RWPE2 (cell line): ENCODE results near the gene PER2.

Source experiments
- ATAC-seq: fragments of 200-7000 bp; cut with Tn5 transposase; 3 replicates; pipeline ENCODE4 v1.9.1; 2021; ENCODE audit warnings: low read depth
- DNase-seq: peaks from one replicate; pipeline ENCODE4 v3.0.0-alpha.2; 2020; ENCODE audit warnings: low spot score
- H3K27ac ChIP-seq: fragments of 450-650 bp; 2 replicates; pipeline ENCODE4 v1.5.1; 2017; ENCODE audit warnings: mild to moderate bottlenecking; ENCODE audit not compliant: poor library complexity, severe bottlenecking
- H3K27me3 ChIP-seq: fragments of 250-450 bp; sonication (Bioruptor Pico); 2 replicates; pipeline ENCODE4 v1.5.1; 2021; ENCODE audit warnings: mild to moderate bottlenecking, moderate library complexity; ENCODE audit not compliant: insufficient read depth, poor library complexity, severe bottlenecking
- H3K36me3 ChIP-seq: fragments of 250-450 bp; sonication (Bioruptor Pico); 2 replicates; pipeline ENCODE4 v1.5.1; 2020; ENCODE audit warnings: low read depth, mild to moderate bottlenecking, moderate library complexity
- H3K4me1 ChIP-seq: fragments of 250-450 bp; sonication (Bioruptor Pico); 2 replicates; pipeline ENCODE4 v1.5.1; 2021; ENCODE audit warnings: mild to moderate bottlenecking, moderate library complexity; ENCODE audit not compliant: insufficient read depth, poor library complexity, severe bottlenecking
- H3K4me3 ChIP-seq: fragments of 250-450 bp; sonication (Bioruptor Pico); 2 replicates; pipeline ENCODE4 v1.5.1; 2021; ENCODE audit warnings: mild to moderate bottlenecking, moderate library complexity; ENCODE audit not compliant: severe bottlenecking
- H3K9me3 ChIP-seq: fragments of 250-450 bp; sonication (Bioruptor Pico); 2 replicates; pipeline ENCODE4 v1.5.1; 2021; ENCODE audit warnings: mild to moderate bottlenecking, moderate library complexity; ENCODE audit not compliant: severe bottlenecking
- TF ChIP-seq, protein P1 (sequence below): fragments of 450-650 bp; IDR thresholded peaks from one replicate; pipeline ENCODE4 v1.5.1; 2017; ENCODE audit warnings: mild to moderate bottlenecking, moderate library complexity; ENCODE audit not compliant: poor library complexity, severe bottlenecking

The PER2 gene

GRCh38 chr2:238237431-238238135 is 50.8 kb downstream of the PER2 start:
- DNase-seq (no peak), ATAC-seq (no peak)
- no peaks in the 10 kb centered on the region for H3K36me3 ChIP-seq
- no peak overlapping the region for H3K4me3 ChIP-seq
- no peaks in the 10 kb centered on the region for H3K9me3 ChIP-seq
- TF ChIP-seq, protein P1, sequence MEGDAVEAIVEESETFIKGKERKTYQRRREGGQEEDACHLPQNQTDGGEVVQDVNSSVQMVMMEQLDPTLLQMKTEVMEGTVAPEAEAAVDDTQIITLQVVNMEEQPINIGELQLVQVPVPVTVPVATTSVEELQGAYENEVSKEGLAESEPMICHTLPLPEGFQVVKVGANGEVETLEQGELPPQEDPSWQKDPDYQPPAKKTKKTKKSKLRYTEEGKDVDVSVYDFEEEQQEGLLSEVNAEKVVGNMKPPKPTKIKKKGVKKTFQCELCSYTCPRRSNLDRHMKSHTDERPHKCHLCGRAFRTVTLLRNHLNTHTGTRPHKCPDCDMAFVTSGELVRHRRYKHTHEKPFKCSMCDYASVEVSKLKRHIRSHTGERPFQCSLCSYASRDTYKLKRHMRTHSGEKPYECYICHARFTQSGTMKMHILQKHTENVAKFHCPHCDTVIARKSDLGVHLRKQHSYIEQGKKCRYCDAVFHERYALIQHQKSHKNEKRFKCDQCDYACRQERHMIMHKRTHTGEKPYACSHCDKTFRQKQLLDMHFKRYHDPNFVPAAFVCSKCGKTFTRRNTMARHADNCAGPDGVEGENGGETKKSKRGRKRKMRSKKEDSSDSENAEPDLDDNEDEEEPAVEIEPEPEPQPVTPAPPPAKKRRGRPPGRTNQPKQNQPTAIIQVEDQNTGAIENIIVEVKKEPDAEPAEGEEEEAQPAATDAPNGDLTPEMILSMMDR = no peak
- no peaks in the 10 kb centered on the region for H3K4me1 ChIP-seq
- H3K27me3 ChIP-seq = peaks cover 3% of the 10 kb centered on the region
- H3K27ac ChIP-seq = no peak overlapping the region

- H3K9me3 ChIP-seq = no peaks in the 10 kb centered on the region
- no peak overlapping the region for H3K4me3 ChIP-seq
- no peak overlapping the region for H3K27ac ChIP-seq
- peaks cover 3% of the 10 kb centered on the region for H3K27me3 ChIP-seq
- TF ChIP-seq, protein P1 = no peak
- no peaks in the 10 kb centered on the region for H3K4me1 ChIP-seq
- H3K36me3 ChIP-seq = no peaks in the 10 kb centered on the region
- peak; percentile 49 for DNase-seq
- no peak for ATAC-seq
Observed at GRCh38 chr2:238236571-238236970, 51.8 kb downstream of the PER2 start.

DNA sequence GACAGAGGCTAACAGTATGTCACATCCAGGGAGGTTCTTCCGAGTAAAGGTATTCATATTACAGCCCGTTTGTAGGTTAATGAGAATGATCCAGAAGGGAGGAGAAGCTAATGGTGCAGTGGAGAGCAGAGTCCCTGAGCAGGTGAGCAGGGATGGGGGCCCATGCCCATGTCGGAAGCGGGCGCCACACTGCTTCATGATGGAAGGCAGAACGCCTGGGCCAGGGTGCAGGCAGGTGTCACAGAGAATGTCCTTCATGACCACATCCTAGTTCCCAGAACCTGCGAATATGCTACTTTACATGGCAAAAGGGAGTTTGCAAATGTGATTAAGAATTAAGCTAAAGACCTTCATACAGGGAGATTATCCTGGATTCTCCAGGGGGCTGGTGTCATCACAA is 52.6 kb downstream of the PER2 start:
- Histone ChIP-seq H3K27ac (no peak overlapping the region), H3K9me3 (no peaks in the 10 kb centered on the region), H3K4me1 (no peaks in the 10 kb centered on the region), H3K27me3 (peaks cover 3% of the 10 kb centered on the region), H3K4me3 (no peak overlapping the region), H3K36me3 (no peaks in the 10 kb centered on the region)
- DNase-seq (no peak), ATAC-seq (no peak)
- TF ChIP-seq, protein P1 = no peak

GRCh38 chr2:238235331-238235732 is 53.1 kb downstream of the PER2 start:
- Histone ChIP-seq H3K9me3 (no peaks in the 10 kb centered on the region), H3K4me1 (no peaks in the 10 kb centered on the region), H3K4me3 (no peak overlapping the region), H3K27ac (no peak overlapping the region), H3K27me3 (peaks cover 1% of the 10 kb centered on the region), H3K36me3 (no peaks in the 10 kb centered on the region)
- TF ChIP-seq, protein P1 = no peak
- ATAC-seq (no peak), DNase-seq (no peak)

DNA sequence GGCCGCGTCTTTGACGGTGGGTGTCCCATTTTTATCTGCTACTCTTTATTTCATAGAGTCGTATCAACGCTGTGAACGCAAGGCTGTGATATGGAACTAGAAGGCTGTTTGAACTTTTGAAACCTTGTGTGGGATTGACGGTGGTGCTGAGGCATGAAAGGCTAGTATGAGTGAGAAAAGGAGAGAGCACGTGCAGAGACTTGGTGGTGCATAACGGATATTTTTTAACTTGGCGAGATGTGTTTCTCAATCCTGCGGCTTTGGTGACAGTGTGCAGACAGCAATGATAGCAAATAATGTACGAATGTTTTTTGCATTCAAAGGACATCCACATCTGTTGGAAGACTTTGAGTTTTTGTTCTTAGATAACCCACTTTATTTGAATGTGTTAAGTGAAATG is 54.8 kb downstream of the PER2 start:
- DNase-seq (no peak), ATAC-seq (no peak)
- Histone ChIP-seq H3K27ac (no peak overlapping the region), H3K27me3 (no peaks in the 10 kb centered on the region), H3K9me3 (no peaks in the 10 kb centered on the region), H3K4me1 (no peaks in the 10 kb centered on the region), H3K4me3 (no peak overlapping the region), H3K36me3 (no peaks in the 10 kb centered on the region)
- TF ChIP-seq, protein P1 = no peak
